ENCODE results near the gene PGAM2.

Gene PGAM2

DNA sequence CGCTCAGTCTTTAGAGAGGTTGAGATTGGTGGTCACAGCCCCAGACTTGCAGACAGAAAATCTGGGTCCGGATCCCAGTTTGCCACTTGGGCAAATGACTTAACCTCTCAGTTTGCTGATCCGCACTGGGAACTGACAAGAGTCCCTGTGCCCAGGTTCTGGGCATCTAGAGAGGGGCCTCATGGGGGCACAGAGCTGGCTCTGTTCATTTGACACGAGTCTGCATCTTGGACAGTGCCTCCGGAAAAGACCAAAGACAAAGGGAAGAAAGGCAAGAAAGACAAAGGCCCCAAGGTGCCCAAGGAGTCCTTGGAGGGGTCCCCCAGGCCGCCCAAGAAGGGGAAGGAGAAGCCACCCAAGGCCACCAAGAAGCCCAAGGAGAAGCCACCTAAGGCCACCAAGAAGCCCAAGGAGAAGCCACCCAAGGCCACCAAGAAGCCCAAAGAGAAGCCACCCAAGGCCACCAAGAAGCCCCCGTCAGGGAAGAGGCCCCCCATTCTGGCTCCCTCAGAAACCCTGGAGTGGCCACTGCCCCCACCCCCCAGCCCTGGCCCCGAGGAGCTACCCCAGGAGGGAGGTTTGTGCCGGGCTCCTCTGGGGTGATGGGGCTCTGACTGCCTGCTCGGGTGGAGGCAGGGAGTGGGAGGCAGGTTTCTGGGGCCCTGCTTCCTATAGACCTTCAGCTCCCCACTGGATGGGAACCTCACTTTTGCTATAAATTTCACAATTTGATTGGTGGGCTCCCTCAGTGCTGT lies 41.1 kb upstream of the PGAM2 start:
- peak overlapping the region; percentile 80 for H3K4me3 ChIP-seq
- DNase-seq (ENCODE audit: low spot score): no peak
- peak overlapping the region; percentile 98 to 99 for H3K27ac ChIP-seq
- TF ChIP-seq, protein P1, sequence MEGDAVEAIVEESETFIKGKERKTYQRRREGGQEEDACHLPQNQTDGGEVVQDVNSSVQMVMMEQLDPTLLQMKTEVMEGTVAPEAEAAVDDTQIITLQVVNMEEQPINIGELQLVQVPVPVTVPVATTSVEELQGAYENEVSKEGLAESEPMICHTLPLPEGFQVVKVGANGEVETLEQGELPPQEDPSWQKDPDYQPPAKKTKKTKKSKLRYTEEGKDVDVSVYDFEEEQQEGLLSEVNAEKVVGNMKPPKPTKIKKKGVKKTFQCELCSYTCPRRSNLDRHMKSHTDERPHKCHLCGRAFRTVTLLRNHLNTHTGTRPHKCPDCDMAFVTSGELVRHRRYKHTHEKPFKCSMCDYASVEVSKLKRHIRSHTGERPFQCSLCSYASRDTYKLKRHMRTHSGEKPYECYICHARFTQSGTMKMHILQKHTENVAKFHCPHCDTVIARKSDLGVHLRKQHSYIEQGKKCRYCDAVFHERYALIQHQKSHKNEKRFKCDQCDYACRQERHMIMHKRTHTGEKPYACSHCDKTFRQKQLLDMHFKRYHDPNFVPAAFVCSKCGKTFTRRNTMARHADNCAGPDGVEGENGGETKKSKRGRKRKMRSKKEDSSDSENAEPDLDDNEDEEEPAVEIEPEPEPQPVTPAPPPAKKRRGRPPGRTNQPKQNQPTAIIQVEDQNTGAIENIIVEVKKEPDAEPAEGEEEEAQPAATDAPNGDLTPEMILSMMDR (IDR thresholded peaks at IDR 0.05): no peak

DNA sequence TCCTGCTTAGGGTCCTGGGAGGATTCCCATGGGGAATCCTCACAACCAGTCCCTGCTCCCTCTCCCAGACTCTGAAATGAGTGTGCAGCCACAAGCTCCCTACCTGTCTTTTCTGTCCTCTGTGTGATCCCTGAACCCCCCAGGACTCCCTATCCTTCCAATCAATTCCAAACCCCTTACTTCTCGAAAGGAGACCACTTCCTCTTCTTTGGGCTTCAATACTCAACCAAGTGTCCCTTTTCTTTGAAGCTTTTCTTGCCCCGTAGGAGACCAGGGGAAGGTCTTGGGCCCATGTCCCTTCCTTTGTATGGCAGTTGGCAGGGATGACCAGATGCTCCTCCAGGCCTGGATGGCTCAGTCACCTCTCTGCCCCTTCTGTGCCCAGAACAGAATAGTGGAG lies 40.5 kb upstream of the PGAM2 start:
- TF ChIP-seq, protein P1 (IDR thresholded peaks at IDR 0.05): no peak
- peak overlapping the region; percentile 98 to 99 for H3K27ac ChIP-seq
- H3K4me3 ChIP-seq: peak overlapping the region; percentile 80
- DNase-seq (ENCODE audit: low spot score): no peak

DNA sequence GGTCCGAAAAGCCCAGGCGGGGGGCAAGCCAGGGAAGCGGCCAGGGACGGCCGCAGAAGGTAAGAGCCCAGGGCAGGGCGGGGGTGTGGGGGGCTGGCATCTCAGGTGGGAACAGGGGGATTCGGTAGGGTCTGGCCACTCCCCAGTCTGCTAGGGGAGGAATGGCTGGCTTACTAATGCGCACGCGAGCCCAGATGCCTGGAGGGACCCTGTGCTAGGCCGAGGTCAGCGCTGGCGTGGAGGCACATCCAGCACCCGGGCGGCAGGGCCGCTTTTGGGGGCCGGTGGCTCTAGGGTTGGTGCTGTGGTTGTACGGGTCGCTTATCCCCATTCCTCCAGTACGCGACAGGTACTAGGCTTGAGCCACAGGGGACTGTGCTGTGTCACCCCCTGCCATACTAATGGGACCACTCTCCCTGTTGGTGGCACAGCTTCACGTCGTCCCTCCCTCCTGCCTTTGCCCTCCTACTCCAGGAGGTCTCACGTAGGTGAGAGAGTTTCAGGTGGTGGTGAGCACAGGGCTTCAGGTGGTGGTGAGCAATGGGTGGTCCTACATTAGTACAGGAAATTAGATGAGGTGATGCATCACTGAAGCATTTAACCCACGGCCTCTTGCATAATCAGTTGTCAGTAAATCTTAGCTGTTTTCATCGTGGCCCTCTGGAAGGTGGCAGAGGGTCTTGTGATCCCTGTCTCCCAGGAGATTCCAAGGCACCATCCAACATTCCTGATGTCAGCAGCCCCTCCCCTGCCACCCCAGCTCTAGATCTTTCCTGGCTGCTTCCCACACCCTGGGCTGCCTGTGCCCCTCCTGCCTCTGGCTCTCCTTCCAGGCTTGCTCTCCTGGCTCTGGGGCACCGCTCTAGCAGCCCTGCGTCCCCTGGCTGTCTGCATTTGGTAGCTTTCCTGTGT lies 39.7 kb upstream of the PGAM2 start:
- DNase-seq (ENCODE audit: low spot score): no peak
- TF ChIP-seq, protein P1 (IDR thresholded peaks at IDR 0.05): no peak

DNA sequence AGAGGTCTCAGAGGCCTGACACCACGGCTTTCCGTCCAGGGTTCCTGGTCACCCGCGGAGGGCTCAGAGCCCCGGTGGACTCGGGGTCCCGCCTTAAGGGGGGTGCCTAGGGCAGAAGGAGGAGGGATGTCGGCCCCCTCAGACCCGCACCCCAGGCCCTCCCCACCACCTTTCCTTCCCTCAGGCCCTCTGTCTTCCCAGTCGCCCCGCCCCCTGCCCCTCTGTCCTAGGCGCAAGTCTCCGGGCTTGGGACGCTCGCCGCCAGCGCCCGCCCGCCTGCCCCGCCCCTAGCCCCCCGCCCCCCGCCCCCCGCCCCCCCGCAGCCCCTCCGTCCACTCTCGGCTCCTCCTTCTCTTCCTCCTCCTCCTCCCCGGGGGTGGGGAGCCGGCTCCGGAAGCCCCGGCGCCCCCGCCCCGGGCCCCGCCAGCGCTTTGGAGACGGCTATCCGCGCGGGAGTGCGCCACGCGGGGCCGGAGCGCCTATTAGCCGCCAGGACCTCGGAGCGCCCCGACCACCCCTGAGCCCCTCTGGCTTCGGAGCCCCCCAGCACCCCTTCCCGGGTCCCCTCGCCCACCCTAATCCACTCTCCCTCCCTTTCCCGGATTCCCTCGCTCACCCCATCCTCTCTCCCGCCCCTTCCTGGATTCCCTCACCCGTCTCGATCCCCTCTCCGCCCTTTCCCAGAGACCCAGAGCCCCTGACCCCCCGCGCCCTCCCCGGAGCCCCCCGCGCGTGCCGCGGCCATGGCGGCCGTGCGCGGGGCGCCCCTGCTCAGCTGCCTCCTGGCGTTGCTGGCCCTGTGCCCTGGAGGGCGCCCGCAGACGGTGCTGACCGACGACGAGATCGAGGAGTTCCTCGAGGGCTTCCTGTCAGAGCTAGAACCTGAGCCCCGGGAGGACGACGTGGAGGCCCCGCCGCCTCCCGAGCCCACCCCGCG lies 38.8 kb upstream of the PGAM2 start, which contains the start of gene AEBP1:
Gene AEBP1, plus strand, starts transcription at position 423 of the 937 bp plus-strand sequence. Its CDS starts 321 bp downstream, at position 744.
- no peak for DNase-seq (ENCODE audit: low spot score)
- Histone ChIP-seq H3K4me3 (peak within 1 kb of the TSS; percentile 80), H3K27ac (peak within 1 kb of the TSS; percentile 98 to 99)
- TF ChIP-seq, protein P1 (IDR thresholded peaks at IDR 0.05): no peak

More for the DNA sequence above, 39.7 kb upstream of the PGAM2 start:
- peak overlapping the region; percentile 98 to 99 for H3K27ac ChIP-seq
- peak overlapping the region; percentile 80 for H3K4me3 ChIP-seq

DNA sequence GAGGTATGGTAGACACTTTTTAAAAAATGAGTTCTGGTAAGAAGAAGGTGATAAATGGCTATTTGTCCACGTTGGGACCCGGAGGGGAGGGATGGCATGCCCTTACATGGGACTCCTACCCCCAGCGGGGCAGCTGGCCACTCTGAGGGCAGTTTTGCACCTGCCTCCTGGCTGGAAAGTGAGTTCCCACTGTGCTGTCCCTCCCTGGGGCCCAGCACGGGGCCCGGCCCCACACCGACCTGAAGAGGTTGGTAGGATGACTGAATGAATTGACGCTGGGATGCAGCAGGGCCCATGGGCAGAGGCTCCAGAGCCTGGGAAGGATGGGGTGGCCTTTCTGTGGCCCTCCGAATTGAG lies 38.2 kb upstream of the PGAM2 start:
- peak overlapping the region; percentile 80 for H3K4me3 ChIP-seq
- no peak for DNase-seq (ENCODE audit: low spot score)
- peak overlapping the region; percentile 98 to 99 for H3K27ac ChIP-seq
- TF ChIP-seq, protein P1 (IDR thresholded peaks at IDR 0.05): no peak

GRCh38 chr7:44102846-44103565 lies 37.6 kb upstream of the PGAM2 start:
- TF ChIP-seq, protein P1 (IDR thresholded peaks at IDR 0.05): no peak
- no peak for DNase-seq (ENCODE audit: low spot score)
- Histone ChIP-seq H3K4me3 (peak overlapping the region; percentile 80), H3K27ac (peak overlapping the region; percentile 98 to 99)

Measured in coronary artery (tissue), 2 donors.